HUDEP-2 (cell line): ENCODE data around the gene TMEM45A.
"Not testable (repeated sequence)": the region's sequence is repeated elsewhere in the genome, so short reads cannot be mapped to it uniquely, and the experiment has no call there.

Experiments used
- DNase-seq, 76 experiments: peaks; one replicate each; lab custom pipeline; 2025; ENCODE audit not compliant: unreplicated experiment in 76 of 76; lab: John Stamatoyannopoulos, UW

TMEM45A gene

DNA sequence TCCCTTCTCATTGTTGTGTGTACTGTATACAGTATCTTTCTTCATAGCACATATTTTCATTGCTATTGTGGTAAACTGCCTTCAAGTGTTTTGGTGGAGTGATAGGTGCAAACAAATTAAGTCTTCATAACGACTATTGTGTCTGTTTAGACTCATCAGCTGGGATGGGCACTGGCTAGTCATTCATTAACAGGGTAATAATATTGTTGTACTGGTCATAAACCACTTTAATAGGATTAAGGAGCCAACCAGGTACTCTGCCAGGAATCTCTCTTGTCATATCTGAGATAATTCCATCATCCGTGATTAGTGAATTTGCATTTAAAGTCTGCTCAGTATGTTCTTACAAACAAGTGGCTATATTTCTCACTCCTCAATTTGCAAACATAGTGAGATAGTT, 10.2 kb upstream of the TMEM45A start:
- DNase-seq: no peak

DNA sequence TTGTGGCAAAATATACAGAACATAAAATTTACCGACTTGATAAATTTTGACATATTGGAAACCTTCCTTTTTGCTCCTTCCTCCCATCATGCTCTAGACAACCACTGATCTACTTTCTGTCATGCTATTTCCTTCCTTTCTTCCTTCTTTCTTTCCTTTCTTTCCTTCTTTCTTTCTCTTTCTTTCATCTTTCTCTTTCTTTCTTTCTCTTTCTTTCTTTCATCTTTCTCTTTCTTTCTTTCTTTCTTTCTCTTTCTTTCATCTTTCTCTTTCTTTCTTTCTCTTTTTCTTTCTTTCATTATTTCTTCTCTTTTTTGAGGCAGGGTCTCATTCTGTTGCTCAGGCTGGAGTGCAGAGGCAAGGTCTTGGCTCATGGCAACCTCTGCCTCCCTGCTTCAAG, 8.9 kb upstream of the TMEM45A start:
- no peak for DNase-seq

DNA sequence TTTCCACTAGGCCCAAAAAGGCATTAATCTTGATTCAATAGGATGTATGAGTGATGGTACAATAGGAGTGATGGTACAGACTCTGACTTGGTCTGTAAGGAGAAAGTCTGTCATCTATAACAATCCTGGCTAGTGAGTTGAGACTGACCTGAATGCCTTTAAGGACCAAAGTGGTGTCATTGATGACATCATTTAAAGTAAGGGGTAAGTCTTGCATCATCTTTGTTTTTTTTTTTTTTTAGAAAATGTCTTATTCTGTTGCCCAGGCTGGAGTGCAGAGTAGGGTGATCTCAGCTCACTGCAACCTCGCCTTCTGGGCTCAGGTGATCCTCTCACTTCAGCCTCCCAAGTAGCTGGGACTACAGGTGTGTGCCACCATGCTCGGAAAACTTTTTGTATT, 5.6 kb upstream of the TMEM45A start:
- no peak for DNase-seq

DNA sequence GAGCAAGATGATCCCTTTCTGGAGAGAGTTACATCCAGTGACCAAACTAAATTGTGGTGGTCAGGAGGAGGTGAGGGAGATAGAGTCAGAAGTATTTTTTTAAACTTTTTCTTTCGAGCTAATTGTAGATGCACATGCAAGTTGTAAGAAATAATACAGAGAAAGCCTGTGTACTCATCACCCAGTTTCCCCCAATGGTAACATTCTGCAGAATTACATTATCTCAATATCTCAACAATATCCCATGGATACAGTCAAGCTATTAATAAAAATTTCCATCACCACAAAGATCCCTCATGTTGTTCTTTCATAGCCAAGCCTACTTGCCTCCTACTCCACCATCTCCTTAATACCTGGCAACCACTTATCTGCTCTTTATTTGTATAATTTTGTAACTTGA, 3.3 kb upstream of the TMEM45A start:
- DNase-seq: no peak

DNA sequence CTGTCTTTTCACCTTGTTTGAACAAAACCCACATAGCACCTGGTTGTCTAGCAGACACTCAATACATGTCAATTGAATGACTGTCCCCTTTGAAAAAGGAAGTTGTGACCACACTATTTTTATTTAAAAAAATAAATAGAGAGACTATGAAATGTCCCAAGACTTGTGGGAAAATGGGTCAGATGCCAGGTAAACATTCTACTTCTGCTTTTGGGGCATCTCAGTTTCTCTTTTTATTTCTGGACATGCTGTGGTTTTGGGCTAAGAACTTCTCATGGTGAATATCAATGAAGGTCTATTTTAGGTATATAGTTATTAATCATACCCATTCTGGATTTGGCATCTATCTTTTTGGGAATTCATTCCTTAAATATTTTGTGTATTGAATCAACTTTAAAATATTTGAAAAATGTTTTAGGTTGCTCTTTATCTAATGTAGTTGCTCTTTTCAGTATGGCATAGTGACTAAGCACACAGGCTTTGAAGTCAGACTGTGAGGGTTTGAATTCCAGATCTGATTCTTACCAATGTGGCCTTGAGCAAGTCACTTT, 4.4 kb downstream of the TMEM45A start:
- DNase-seq: no peak

DNA sequence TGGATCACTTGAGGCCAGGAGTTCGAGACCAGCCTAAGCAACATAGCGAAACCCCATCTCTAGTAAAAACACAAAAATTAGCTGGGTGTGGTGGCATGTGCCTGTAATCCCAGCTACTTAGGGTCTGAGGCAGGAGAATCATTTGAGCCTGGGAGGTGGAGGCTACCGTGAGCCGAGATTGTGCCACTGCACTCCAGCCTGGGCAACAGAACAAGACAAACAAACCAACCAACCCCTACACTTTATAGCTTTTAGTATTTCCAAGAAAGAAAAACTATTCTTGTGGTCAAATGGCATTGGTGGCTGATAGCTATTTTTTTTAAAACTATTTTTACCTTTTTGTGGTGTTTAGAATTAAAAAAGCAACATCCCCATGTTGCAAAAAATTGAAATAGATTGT, 7.2 kb downstream of the TMEM45A start:
- DNase-seq: no peak

DNA sequence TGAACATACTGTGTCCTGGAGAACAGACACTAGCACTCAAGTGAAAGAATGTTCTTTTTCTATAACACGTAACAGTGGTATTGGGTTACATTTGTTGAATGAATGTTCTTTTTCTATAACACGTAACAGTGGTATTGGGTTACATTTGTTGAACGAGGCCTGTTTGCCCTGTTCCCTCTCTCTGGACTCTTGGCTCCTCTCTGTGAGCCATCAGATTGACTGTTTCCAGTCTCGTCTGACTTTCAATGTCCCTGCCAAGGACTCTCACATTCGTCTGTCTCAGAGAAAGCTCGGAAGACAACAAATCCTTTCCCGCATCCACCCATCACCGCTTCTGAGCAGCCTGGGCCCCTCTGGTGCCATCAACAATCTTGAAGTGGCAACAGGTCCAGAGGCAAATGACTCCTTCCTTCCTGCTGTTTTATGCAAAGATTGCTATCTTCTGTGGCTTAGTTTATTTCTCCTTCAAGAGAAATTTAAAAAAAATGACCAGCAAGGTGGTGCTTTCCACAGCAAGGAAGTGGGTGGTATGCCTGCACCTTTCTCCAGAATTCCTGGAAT, 8.0 kb downstream of the TMEM45A start:
- no peak for DNase-seq

DNA sequence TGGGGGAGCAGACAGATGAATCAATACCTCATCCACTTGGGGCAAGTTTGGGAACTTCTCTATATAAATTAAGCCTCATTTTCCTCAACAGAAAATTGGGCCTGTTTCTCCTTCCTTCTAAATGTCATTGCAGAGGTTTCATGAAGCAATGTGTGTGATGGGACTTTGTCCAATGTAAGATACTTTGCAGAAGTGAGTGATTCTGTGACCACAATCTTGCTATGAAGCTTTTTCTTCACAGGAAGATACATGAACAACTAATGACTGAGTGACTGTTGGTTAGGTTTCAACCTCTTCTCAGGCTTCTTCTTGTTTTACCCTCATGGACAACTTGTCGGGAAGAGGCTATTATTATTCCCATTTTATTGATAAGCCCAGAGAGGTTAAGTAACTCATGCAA, 11.0 kb downstream of the TMEM45A start:
- no peak for DNase-seq

DNA sequence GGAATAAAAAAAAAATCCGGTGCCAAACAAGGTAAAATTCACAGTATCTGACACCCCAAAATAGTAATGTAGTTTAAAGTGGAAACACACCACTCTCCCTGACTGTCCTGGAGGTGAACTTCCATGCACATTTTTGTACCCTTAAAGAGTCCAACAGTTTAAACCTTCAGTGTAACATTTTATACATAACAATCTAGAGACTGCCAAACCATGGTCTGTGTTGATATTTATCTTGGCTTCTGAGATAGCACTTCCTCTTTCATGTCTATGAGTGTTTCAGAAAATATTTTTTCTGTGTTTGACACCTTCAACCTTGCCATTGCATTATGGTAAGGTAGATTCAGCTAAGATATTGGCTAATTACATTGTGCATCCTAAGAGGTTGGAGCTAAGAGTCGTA, 13.9 kb downstream of the TMEM45A start:
- DNase-seq: no peak

DNA sequence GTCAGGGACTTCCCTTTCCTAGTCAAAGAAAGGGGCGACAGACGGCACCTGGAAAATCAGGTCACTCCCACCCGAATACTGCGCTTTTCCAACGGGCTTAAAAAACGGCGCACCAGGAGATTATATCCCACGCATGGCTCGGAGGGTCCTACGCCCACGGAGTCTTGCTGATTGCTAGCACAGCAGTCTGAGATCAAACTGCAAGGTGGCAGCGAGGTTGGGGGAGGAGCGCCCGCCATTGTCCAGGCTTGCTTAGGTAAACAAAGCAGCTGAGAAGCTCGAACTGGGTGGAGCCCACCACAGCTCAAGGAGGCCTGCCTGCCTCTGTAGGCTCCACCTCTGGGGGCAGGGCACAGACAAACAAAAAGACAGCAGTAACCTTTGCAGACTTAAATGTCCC, 17.4 kb downstream of the TMEM45A start:
- not testable (repeated sequence) for DNase-seq

DNA sequence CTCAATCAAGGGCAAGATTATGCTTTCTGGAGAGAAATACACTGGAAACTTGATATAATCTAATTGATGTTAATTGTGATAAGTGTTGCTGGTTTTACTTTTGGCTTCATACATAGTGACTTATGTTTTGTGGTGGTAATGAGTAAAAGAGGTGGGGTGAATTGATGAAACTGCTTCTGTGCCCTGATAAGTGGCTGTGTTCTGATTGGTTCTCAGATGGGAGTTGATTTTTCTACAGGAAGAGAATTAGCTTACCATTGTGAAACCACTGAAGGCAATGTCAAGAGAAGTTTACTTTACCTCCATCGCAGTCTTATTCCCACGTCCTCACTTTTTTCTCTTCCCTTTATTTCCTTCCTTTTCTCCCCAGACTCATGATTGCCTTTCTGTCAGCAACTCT, 23.8 kb downstream of the TMEM45A start:
- DNase-seq: no peak

DNA sequence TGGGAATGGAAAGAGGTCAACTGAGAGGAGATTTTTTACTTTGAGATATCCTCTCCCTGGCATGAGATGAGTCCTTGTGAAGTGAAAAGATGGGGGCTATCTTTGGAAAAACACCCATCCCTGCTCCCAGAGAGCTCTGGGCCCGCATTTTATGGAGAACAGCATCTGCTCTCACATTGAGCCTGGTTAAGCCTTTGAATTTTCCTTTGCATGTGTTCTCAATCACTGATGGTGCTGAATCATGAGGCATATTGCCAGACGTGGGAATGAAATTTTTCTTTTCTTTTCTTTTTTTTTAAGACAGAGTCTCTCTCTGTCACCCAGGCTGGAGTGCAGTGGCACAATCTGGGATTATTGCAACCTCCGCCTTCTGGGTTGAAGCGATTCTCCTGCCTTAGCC, 24.4 kb downstream of the TMEM45A start:
- DNase-seq: no peak

DNA sequence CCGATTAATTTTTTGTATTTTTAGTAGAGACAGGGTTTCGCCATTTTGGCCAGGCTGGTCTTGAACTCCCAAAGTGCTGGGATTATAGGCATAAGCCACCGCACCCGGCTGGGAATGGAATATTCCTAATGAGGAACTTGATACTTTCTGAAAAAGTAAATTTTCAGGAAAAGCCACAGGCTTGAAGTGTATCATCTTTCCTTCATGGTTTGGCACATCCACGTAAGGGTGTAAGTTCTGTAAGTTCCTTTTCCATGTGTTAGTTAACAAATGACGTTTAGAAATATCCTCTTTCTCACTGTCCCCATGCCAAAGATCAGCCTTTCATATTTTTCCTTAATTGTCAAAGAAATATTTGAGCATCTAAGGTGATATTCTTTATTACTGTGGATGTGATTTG, 24.9 kb downstream of the TMEM45A start:
- no peak for DNase-seq

DNA sequence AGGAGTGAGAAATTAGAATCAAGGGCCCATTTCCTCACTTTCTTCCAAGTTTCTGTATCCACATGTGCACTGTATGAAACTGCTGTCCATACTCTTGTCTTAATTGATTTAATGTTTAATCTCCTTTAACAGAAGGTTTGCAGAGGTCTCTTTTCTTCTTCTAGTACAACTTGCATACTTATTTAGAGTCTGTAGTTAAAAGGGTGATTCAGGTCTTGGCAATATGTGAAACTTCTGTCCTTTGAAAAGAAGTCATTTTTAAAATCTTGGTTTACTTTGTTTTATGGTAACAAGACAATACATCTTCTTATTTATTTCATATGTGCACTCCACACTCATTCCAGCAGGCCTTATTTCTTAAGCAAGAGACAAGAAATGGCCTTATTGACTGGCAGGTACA, 25.8 kb downstream of the TMEM45A start:
- no peak for DNase-seq

DNA sequence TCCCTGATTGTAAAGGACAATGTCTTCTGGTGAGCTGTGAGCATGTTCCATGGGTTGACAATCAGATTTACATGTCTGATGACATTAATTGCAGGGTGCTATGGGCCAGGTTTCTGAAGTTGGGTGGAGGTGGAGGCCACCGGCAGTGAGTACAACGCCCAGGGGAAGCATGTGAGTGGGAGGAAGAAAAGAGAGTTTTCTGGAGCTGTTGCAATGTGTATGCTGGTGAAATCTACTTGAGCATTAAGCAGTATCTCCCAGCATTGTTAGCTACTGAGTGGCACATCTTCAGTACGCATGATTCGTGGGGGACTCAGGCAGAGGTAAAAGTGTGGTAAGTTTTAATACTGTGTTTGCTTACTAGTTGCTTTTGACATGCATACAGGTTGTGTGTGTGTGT, 26.6 kb downstream of the TMEM45A start:
- peak in 15 of 76 experiments; percentile 1 to 34 (median 9) for DNase-seq

DNA sequence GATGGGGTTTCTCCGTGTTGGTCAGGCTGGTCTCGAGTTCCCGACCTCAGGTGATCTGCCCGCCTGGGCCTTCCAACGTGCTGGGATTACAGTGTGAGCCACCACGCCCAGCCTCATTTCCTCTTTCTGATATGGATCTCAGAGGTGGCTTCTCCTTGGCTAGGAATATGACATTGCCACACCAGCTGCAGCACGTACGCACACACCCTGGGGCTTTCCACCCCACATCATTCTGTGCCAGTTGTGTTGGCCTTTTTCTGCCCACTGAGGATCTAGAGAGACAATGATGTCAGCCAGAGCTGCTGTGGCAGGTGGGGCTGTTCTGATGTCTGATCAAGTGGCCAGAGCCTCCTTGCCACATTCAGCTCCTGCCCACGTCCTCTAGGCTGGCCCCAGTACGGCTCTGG, 29.0 kb downstream of the TMEM45A start:
- DNase-seq: no peak

DNA sequence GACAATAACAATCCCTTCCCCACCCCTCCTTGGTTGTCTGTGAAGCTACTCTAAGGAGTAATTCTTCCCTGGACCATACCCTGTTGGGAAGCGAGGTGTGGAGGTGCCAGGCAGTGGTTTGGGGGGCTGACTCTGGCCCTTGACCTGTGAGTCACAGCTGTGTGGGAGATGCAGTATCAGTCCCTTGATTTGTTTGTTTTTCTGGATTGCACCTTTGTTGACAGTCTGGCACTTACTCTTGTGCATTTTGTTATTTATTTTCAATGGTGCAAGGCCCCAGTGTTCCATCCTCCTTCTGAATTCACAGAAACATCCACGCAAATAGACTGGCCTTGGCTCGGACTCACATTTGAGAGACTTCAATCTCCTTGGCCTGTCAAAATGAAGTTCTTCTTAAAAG, 29.7 kb downstream of the TMEM45A start:
- no peak for DNase-seq

DNA sequence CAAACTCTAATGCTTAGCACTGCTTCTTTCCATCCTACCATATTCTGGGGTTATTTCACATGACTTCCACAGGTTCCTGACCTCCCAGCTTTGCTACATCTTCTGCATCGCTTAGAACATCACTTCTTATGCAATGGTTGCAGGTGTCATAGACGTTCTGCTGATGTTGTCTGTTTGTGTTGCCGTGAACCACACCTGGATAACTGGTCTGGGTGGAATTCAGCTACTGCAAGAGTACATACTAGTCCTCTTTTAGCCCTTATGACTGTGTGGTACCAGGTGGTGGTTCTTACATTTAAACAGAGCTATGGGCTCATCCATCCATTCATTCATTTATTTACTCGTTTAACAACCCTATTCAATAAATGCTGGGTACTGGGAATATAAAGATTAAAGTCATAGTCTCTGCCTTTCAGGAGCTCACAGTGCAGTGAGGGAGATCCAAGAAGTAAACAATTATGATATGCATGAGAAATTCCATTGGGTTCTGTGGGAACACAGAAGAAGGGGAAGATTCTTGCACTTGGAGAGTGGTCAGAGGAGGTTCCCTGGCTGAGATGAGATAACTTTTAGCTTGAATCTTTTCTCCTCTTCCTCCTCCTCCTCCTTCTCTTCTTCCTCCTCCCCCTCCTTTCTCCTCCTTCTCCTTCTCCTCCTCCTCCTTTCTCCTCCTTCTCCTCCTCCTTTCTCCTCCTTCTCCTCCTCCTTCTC, 30.8 kb downstream of the TMEM45A start:
- DNase-seq: no peak

DNA sequence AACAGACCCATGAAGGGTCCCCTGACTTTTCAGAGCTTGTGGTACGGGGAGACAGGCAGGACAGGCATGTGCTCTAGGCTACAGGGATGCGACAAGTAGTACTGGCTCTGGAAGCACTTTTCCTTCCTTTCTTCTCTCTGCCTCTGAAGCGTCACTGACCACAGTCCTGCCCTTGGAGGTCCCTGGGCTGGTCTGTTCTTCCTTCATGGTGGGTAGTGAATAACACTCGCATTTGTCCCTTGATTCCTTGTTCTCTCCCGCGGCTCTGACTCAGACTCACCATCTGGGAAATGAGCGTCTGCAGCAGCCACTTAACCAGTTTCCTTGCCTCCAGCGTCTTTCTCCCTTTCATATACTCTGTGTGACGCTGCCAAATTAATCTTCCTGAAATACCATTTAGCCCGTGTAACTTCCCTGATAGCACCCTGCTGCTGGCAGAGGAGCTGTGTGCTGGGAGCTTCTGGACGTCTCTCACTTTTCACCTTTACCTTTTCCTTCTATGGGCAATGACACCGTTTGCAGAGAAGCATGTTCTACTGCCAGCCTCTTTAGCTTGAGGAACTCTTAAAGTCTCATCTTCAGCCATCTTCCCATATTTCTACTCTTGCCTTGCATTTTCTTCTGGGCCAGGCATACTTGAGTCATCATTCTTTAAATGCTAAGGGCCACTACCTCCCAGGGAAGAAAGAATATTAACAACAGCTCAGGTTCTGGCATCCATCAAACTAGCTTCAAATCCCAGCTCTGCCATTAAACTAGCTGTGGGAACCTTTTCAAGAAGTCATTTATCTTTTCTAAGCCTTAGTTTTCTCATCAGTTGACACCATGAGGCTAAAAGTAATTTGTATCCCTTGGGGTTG, 33.6 kb downstream of the TMEM45A start:
- no peak for DNase-seq

DNA sequence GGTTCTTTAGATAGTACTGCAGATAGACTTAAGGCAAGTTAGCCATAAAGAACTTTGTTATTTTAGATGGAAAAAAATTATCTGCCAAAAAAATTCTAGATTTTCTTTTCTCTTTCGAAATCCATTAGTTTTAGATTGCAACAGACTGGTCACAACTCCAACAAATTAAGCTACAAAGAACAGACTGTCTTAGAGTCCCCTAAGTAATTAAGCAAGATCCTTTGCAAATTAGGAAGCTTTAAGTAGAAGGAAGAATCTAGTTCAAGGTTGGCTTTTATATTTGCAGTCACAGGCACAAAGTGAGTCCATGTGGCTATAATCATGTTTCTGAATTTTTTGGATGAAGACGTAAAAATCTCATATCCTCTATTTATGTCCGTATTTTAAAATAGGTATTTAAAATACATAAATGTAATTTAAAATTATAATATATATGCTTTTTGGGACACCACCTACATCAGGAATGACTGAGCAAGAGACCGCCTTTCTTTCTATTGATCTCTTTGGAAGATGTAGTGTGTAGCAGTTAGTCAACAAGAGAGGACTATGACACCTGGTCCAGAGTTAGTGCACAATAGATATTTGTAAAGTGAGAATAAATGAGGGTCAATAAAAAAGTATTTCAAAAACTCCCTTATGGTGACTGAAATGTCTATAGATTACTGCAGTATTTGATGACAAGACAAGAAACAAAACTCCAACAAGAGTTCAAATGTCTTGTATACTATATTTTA, 34.4 kb downstream of the TMEM45A start:
- no peak for DNase-seq

DNA sequence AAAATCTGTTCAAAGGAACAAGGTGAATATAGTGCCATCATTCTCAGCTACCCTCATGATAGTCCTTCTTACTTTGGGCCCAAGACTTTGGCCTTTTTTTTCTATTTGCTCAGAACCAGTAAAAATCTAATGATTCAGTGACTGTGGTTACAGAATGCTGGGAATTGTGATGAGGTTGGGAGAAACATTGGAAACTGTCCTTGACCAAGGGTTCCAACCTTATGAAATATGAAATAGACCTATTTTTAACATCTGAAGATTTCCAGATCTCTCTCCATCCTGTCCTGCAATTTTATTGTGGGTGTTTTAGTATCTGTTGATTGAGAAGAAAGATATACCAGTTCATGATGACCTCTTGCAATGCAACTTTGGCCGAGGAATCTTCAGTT, 34.9 kb downstream of the TMEM45A start:
- no peak for DNase-seq
